GM19099 (cell line): Measurements from ENCODE around the gene GALM.

ENCODE experiments used
- POLR2A ChIP-seq: IDR thresholded peaks from 3 replicates; pipeline ENCODE4 v1.6.1; 2011; ENCODE audit warnings: low read depth; ENCODE audit not compliant: insufficient read length; ENCODE audit errors: extremely low read depth

The GALM gene

DNA sequence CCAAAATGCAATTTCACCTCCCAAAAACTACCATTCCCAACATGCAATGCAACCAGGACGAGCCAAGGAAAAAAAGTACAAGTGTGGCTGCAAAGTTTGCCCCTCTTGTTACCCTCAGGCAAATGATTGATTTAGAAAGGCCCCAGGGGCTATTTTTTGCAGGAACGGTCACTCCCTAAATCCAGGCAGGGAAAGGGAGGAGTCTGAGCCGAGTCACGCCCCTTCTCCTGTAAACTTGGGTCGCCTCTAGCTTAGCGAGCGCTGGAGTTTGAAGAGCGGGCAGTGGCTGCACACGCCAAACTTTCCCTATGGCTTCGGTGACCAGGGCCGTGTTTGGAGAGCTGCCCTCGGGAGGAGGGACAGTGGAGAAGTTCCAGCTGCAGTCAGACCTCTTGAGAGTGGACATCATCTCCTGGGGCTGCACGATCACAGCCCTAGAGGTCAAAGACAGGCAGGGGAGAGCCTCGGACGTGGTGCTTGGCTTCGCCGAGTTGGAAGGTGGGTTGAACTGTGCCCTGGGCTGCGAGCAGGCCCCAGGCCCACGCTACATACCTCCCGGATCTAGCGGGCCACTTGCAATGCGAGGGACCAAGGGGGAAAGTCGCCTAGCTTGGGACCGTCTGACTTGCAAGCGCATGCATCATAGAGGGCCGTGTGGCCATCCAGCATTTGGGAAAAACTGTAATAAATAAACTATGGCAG lies at the start of gene GALM:
GALM (plus strand) TSS at position 261 of the 702 bp plus-strand sequence; CDS start at position 309, 48 bp downstream.
- TF ChIP-seq POLR2A: no peak

DNA sequence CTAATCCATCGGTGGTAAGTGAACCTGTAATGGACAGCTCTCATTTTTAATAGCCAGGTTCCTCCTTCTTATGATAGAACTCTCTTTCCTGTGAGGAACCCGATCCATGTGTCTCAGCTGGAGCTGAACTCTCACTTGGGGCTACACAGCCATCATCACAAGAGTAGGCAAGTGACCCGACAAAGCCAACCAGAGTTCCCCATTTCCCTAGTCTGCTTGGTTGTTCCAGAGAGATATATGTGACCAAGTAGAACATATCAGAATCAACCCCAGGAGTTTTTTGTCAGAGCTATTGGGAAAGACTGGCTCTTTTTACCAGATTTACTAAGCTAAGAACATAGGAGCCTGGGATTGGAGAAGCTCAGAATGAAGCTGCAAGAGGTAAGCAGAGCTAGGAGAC lies 48.6 kb upstream of the GALM start:
- no peak for TF ChIP-seq POLR2A

GRCh38 chr2:38619458-38620164 lies 46.3 kb upstream of the GALM start:
- TF ChIP-seq POLR2A: no peak

DNA sequence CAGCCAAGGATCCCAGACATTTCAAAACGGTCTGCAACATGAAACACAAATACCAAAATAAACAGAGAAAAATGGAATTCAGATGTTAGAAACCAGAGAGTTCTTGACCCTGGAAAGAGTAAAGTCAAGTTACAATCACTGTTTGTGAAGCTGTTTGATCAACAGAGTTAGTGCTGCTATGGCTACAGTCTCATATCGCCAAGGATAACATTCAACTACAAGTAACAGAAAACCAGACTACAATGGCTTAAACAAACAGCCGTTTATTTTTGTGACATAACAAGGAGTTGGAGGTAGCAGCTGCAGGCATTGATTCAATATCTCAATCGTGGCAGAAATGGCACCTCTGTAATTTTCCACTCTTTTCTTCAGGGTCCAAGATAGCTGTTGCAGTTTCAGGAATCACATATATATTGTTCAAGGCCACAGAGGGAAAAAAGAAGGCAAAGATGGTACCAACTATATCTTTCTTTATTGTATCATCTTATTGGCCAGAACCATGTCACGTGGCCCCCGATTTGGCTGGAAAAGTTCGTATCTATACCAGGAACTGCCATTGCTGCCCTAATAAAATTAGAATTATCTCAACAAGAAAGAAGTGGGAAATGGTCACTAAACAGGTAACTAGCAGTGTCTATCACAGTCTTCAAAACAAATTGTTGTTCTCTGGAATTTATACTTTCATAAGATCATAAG lies 45.5 kb upstream of the GALM start:
- no peak for TF ChIP-seq POLR2A

DNA sequence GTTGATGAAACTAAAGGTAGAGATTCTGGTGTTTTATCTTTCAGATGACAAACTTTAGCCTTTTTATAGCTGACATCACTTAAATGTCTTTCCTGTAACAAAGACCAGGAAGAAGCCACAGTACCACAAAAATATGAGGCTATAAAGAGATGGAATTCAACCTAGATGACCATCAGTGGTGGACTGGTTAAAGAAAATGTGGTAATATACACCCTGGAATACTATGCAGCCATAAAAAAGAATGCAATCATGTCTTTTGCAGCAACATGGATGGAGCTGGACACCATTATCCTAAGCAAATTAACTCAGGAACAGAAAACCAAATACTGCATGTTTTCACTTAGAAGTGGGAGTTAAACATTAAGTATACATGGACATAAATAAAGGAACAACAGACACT lies 44.9 kb upstream of the GALM start:
- TF ChIP-seq POLR2A: no peak

- no peak for TF ChIP-seq POLR2A
Measured at GRCh38 chr2:38622210-38622609, 43.7 kb upstream of the GALM start.

- no peak for TF ChIP-seq POLR2A
Measured at GRCh38 chr2:38626326-38627035, 39.4 kb upstream of the GALM start.

GRCh38 chr2:38627391-38627790 lies 38.5 kb upstream of the GALM start:
- TF ChIP-seq POLR2A: no peak

DNA sequence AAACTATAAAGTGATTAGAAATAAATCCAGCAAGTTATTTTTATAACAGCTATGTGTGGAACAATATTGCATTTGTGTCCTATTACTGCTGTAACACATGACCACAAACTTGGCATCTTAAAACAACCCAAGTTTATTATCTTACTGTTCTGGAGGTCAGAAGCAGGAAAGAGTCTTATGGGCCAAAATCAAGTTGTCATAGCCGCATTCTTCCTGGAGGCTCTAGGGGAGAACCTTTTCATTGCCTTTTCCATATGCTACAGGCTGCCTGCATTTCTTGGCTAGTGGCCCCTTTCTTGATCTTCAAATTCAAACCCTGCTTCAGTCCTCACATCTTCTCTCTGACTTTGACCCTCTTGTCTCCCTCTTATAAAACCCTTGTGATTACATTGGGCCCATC lies 36.2 kb upstream of the GALM start:
- no peak for TF ChIP-seq POLR2A

DNA sequence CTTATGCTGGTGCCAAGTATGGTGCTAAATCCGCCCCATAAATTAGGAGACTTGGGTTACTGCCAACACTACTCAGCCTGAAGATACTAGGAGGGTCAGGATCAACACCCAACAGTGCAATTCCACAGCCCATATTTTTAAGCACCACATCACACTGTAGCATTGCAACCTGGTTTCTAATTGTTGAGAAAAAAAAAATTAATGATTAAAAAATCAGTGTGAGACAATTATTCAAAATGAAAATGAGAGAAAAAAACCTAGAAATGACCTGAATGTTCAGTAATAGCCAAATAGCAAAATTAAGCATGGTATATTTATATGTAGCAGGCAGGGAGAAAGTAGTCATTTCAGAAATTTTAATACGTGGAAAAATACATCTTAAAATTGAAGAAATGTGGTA lies 33.9 kb upstream of the GALM start:
- TF ChIP-seq POLR2A: no peak

GRCh38 chr2:38632980-38633379 lies 32.9 kb upstream of the GALM start:
- TF ChIP-seq POLR2A: no peak

DNA sequence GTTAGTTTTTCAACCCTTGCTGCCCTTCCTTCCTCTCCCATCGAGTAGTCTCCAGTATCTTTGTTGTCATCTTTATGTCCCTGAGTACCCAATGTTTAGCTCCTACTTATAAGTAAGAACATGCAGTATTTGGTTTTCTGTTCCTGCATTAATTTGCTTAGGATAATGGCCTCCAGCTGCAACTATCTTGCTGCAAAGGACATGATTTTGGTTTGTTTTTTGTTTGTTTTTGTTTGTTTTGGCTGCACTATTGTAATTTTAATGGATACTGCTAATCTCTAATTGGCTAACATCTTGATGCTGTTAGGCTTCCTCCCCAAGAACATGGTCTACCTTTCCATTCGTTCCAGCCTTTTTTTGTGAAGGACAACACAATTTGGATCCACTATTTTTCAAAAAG lies 32.0 kb upstream of the GALM start:
- TF ChIP-seq POLR2A: no peak

GRCh38 chr2:38634684-38635083 lies 31.2 kb upstream of the GALM start:
- no peak for TF ChIP-seq POLR2A

- TF ChIP-seq POLR2A: no peak
Measured at GRCh38 chr2:38635139-38635538, 30.8 kb upstream of the GALM start.

DNA sequence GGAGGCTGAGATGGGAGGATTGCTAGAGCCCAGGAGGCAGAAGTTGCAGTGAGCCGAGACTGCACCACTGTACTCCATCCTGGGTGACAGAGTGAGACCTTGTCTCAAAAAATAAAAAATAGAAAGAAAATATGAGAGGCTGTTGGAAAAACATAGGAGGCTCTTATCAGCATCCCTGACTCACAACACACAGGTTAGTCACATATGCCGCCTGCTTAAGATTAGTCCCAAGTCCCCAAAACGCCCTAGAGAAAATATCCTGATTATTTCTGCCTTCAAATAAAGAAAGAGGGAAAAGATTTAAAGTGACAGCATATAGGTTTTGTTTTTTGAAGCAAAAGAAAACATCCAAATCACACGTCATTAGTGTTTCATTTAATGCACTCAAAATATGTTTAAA lies 29.8 kb upstream of the GALM start:
- TF ChIP-seq POLR2A: no peak
